ENCODE data around the gene ERBB2. TPM values are rescaled to one million over a fixed set of nuclear protein-coding genes. Genes with fewer than 3 reads are reported as not detected.

The ERBB2 gene
- total and polyA plus RNA-seq, 9 of the 15 experiments (the other 6 are each of a cell fraction or from before 2014, with no cell fraction given), result 0.74 to 5.6 (median 3.3) TPM

- POLR2A ChIA-PET, result interaction anchor here (0.6 to 2.0 kb wide), 3 partner anchors 14 to 140 kb away, joined by 3 to 10 read pairs (median 3); partner anchors contain the start of gene PGAP3
- Histone ChIP-seq H3K4me2 (ENCODE audit: insufficient read depth, low read length) (no peak overlapping the region), H3K36me3 (ENCODE audit: control insufficient read depth, insufficient read depth, low read length) (no peaks in the 10 kb centered on the region), H2AFZ (ENCODE audit: low read depth, low read length) (no peak overlapping the region), H3K9me3 (replicated peaks; ENCODE audit: control insufficient read depth, insufficient read depth, low read depth, low read length) (no peaks in the 10 kb centered on the region), H3K27ac (ENCODE audit: extremely low read depth, low read depth, low read length) (no peak overlapping the region), H3K9ac (ENCODE audit: insufficient read depth in 1 of 2, low read depth in 2 of 2, low read length in 2 of 2) (peak overlapping the region in 1 of 2 experiments; percentile 14; a peak in 1 of 4 replicates), H3K27me3 (ENCODE audit: control insufficient read depth in 2 of 2, insufficient read depth in 2 of 2, low read length in 2 of 2) (no peaks in the 10 kb centered on the region; a peak in 1 of 5 replicates), H4K20me1 (replicated peaks; ENCODE audit: control insufficient read depth, insufficient read depth, low read length) (no peaks in the 10 kb centered on the region; the same call in 1 of the 2 replicates), H3K9me1 (ENCODE audit: control insufficient read depth, insufficient read depth, low read length) (no peaks in the 10 kb centered on the region), H3K79me2 (ENCODE audit: control insufficient read depth, insufficient read depth, low read length) (no peaks in the 10 kb centered on the region), H3K4me3 (no peak overlapping the region), H3K4me1 (replicated peaks in 1 of 2; ENCODE audit: control insufficient read depth in 2 of 2, insufficient read depth in 2 of 2, low read length in 2 of 2) (peaks cover 0 to 26% of the 10 kb centered on the region in 2 experiments; a peak in 3 of 5 replicates)
- intact Hi-C loops (cut with micrococcal nuclease), result no loop called here
- DNase-seq (ENCODE audit: extremely low read depth in 1 of 4, low spot score in 3 of 4) (no peak), ATAC-seq (peak; percentile 32; the same call in 2 of the 3 replicates), FAIRE-seq (no peak)
- WGBS (ENCODE audit: insufficient coverage, low coverage, missing lambda C conversion rate), result 24% methylated on average over 12 of the region's 12 CpGs
- CTCF ChIA-PET (ENCODE audit: low intra/inter-chr PET ratio), result no interaction called here
- in situ Hi-C loops (cut with MboI), result no loop called here
- TF ChIP-seq ATF1 (CRISPR knock-in tag; IDR thresholded peaks at IDR 0.05) (no peak), ATF1 (tag; IDR thresholded peaks at IDR 0.05) (no peak), KAT2B (IDR thresholded peaks at IDR 0.05; ENCODE audit: low read depth, low read length) (no peak), KLF13 (tag; IDR thresholded peaks at IDR 0.05; ENCODE audit: borderline replicate concordance, low read depth) (no peak), THRAP3 (IDR thresholded peaks at IDR 0.05; ENCODE audit: borderline replicate concordance) (no peak), NFYB (IDR thresholded peaks at IDR 0.05; ENCODE audit: extremely low read depth, insufficient read length) (no peak), RNF219 (CRISPR knock-in tag; IDR thresholded peaks at IDR 0.05) (no peak), ARID3B (CRISPR knock-in tag; IDR thresholded peaks at IDR 0.05; ENCODE audit: borderline replicate concordance) (no peak), ATF4 (CRISPR knock-in tag; IDR thresholded peaks at IDR 0.05) (no peak), L3MBTL2 (IDR thresholded peaks at IDR 0.05) (no peak)
- BruUV-seq (replicated peaks), result no TSS peak
Observed at GRCh38 chr17:39702901-39703893, 3.3 kb downstream of the ERBB2 start.
